NAMALWA (cell line): ENCODE measurements around the gene PTCSC3.
"Not testable (repeated sequence)": the region's sequence is repeated elsewhere in the genome, so short reads cannot be mapped to it uniquely, and the experiment has no call there.

Source experiments
- DNase-seq: peaks from one replicate; pipeline ENCODE4 v3.0.0-alpha.2; 2015; ENCODE audit warnings: low spot score

The PTCSC3 gene

GRCh38 chr14:36173161-36173560, 3.4 kb downstream of the PTCSC3 start:
- no peak for DNase-seq

- DNase-seq: no peak
These were observed 4.9 kb downstream of the PTCSC3 start for GRCh38 chr14:36171607-36172006.

GRCh38 chr14:36167431-36167830, 9.1 kb downstream of the PTCSC3 start:
- DNase-seq: no peak

- DNase-seq: no peak
These were observed 13.1 kb downstream of the PTCSC3 start for GRCh38 chr14:36163451-36163850.

GRCh38 chr14:36162267-36162666, 14.3 kb downstream of the PTCSC3 start:
- DNase-seq: no peak

- DNase-seq: no peak
These were observed 14.7 kb downstream of the PTCSC3 start for GRCh38 chr14:36161776-36162175.

GRCh38 chr14:36151335-36151734, 25.2 kb downstream of the PTCSC3 start:
- DNase-seq: no peak

- DNase-seq: no peak
These were observed 42.5 kb downstream of the PTCSC3 start for GRCh38 chr14:36134038-36134437.

- DNase-seq: no peak
These were observed 43.7 kb downstream of the PTCSC3 start for GRCh38 chr14:36132826-36133225.

GRCh38 chr14:36130186-36130585, 46.3 kb downstream of the PTCSC3 start:
- no peak for DNase-seq

GRCh38 chr14:36129181-36129580, 47.3 kb downstream of the PTCSC3 start:
- DNase-seq: no peak

GRCh38 chr14:36113341-36113740, 63.2 kb downstream of the PTCSC3 start:
- DNase-seq: no peak

GRCh38 chr14:36111822-36112583, 64.5 kb downstream of the PTCSC3 start:
- DNase-seq: no peak

GRCh38 chr14:36105401-36105800, 71.1 kb downstream of the PTCSC3 start:
- DNase-seq: no peak

- not testable (repeated sequence) for DNase-seq
These were observed 72.3 kb downstream of the PTCSC3 start for GRCh38 chr14:36104258-36104657.

GRCh38 chr14:36099619-36100018, 76.9 kb downstream of the PTCSC3 start:
- DNase-seq: no peak

- no peak for DNase-seq
These were observed 79.2 kb downstream of the PTCSC3 start for GRCh38 chr14:36097356-36097755.

- DNase-seq: no peak
These were observed 80.4 kb downstream of the PTCSC3 start for GRCh38 chr14:36096090-36096489.

- no peak for DNase-seq
These were observed 81.6 kb downstream of the PTCSC3 start for GRCh38 chr14:36094963-36095362.

GRCh38 chr14:36091096-36091495, 85.4 kb downstream of the PTCSC3 start:
- no peak for DNase-seq

- no peak for DNase-seq
These were observed 89.1 kb downstream of the PTCSC3 start for GRCh38 chr14:36087411-36087810.

- DNase-seq: no peak
These were observed 89.7 kb downstream of the PTCSC3 start for GRCh38 chr14:36086629-36087395.

GRCh38 chr14:36085861-36086260, 90.7 kb downstream of the PTCSC3 start:
- DNase-seq: no peak
